ENCODE measurements around the gene DOCK10.

The DOCK10 gene

GRCh38 chr2:224969633-224970260 is 72.5 kb downstream of the DOCK10 start:
- H3K4me3 ChIP-seq (ENCODE audit: low read depth, low read length): no peak overlapping the region
- no peak for DNase-seq (ENCODE audit: low read depth)
- TF ChIP-seq POLR2A (IDR thresholded peaks at IDR 0.05; ENCODE audit: extremely low read depth, insufficient read length) (no peak), MYC (IDR thresholded peaks at IDR 0.05; ENCODE audit: low read depth, low read length) (no peak), CTCF (IDR thresholded peaks at IDR 0.05; ENCODE audit: low read depth, low read length) (no peak), MAX (IDR thresholded peaks at IDR 0.05; ENCODE audit: low read depth, low read length) (no peak)

- no peak for DNase-seq (ENCODE audit: low read depth)
- TF ChIP-seq CTCF (IDR thresholded peaks at IDR 0.05; ENCODE audit: low read depth, low read length) (no peak), POLR2A (IDR thresholded peaks at IDR 0.05; ENCODE audit: extremely low read depth, insufficient read length) (no peak), MYC (IDR thresholded peaks at IDR 0.05; ENCODE audit: low read depth, low read length) (no peak)
- H3K4me3 ChIP-seq (ENCODE audit: low read depth, low read length): no peak overlapping the region
Observed at GRCh38 chr2:224969095-224969494, 73.2 kb downstream of the DOCK10 start.

GRCh38 chr2:224968051-224968450 is 74.2 kb downstream of the DOCK10 start:
- DNase-seq (ENCODE audit: low read depth): no peak
- no peak for TF ChIP-seq POLR2A (IDR thresholded peaks at IDR 0.05; ENCODE audit: extremely low read depth, insufficient read length)
- TF ChIP-seq MAX (IDR thresholded peaks at IDR 0.05; ENCODE audit: low read depth, low read length): no peak
- no peak for TF ChIP-seq MYC (IDR thresholded peaks at IDR 0.05; ENCODE audit: low read depth, low read length)
- TF ChIP-seq CTCF (IDR thresholded peaks at IDR 0.05; ENCODE audit: low read depth, low read length): no peak
- no peak overlapping the region for H3K4me3 ChIP-seq (ENCODE audit: low read depth, low read length)

GRCh38 chr2:224966613-224967012 is 75.7 kb downstream of the DOCK10 start:
- H3K4me3 ChIP-seq (ENCODE audit: low read depth, low read length): no peak overlapping the region
- TF ChIP-seq MAX (IDR thresholded peaks at IDR 0.05; ENCODE audit: low read depth, low read length) (no peak), CTCF (IDR thresholded peaks at IDR 0.05; ENCODE audit: low read depth, low read length) (no peak), MYC (IDR thresholded peaks at IDR 0.05; ENCODE audit: low read depth, low read length) (no peak), POLR2A (IDR thresholded peaks at IDR 0.05; ENCODE audit: extremely low read depth, insufficient read length) (no peak)
- DNase-seq (ENCODE audit: low read depth): no peak

GRCh38 chr2:224959556-224959955 is 82.7 kb downstream of the DOCK10 start:
- no peak for DNase-seq (ENCODE audit: low read depth)
- no peak overlapping the region for H3K4me3 ChIP-seq (ENCODE audit: low read depth, low read length)
- TF ChIP-seq POLR2A (IDR thresholded peaks at IDR 0.05; ENCODE audit: extremely low read depth, insufficient read length) (no peak), MAX (IDR thresholded peaks at IDR 0.05; ENCODE audit: low read depth, low read length) (no peak), MYC (IDR thresholded peaks at IDR 0.05; ENCODE audit: low read depth, low read length) (no peak), CTCF (IDR thresholded peaks at IDR 0.05; ENCODE audit: low read depth, low read length) (no peak)

- DNase-seq (ENCODE audit: low read depth): no peak
- TF ChIP-seq MAX (IDR thresholded peaks at IDR 0.05; ENCODE audit: low read depth, low read length) (no peak), MYC (IDR thresholded peaks at IDR 0.05; ENCODE audit: low read depth, low read length) (no peak), CTCF (IDR thresholded peaks at IDR 0.05; ENCODE audit: low read depth, low read length) (no peak), POLR2A (IDR thresholded peaks at IDR 0.05; ENCODE audit: extremely low read depth, insufficient read length) (no peak)
- H3K4me3 ChIP-seq (ENCODE audit: low read depth, low read length): no peak overlapping the region
Observed at GRCh38 chr2:224958873-224959272, 83.4 kb downstream of the DOCK10 start.
